ENCODE results near the gene TMEM200A. TPM values are rescaled to one million over a fixed set of nuclear protein-coding genes. Genes with fewer than 3 reads are reported as not detected.

The TMEM200A gene
- total RNA-seq, 1 experiment from 2014 or later = 0.10 TPM

DNA sequence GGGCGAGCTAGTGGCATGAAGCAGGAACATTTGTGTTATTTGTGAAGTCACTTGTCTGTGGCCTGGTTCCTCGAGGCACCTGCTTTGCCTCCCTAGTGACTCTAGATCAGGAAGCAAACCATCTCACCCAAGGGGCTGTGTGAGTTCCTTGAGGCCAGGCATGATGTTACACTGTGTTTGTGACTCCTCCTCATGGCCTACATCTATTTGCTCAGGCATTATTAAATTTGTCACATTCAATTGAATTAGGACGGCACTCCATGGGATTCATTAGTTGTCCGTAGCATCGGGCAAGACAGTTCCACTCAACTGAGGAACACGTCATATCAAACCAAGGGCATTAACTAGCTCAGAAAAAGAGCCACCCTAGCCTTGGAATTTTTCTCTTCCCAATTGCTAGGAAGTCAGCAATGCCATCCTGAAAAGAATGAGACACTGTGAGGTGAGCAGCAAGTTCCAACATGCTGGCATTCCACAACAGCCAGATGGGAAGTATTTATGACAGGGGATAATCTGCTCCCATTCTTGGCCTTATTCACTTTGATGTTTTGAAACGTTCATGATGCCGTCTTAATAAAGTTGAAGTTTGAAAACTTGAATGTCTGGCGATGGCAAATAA, 17.2 kb downstream of the TMEM200A start:
- no peaks in the 10 kb centered on the region for H3K27me3 ChIP-seq (ENCODE audit: control insufficient read depth, insufficient read depth, low read length)
- H3K4me3 ChIP-seq (ENCODE audit: low read depth in 2 of 2, low read length in 2 of 2) = no peak overlapping the region
- H3K36me3 ChIP-seq (ENCODE audit: control insufficient read depth, insufficient read depth, low read length) = no peaks in the 10 kb centered on the region
- no peaks in the 10 kb centered on the region for H3K9me3 ChIP-seq (ENCODE audit: control insufficient read depth, insufficient read depth, low read depth, low read length)
- intact Hi-C loops (cut with micrococcal nuclease; ENCODE audit: unreplicated experiment) = no loop called here
- CTCF ChIA-PET = no interaction called here
- DNase-seq (ENCODE audit: low read depth, low spot score) = no peak
- TF ChIP-seq POLR2AphosphoS5 (IDR thresholded peaks at IDR 0.05; ENCODE audit: low read depth, low read length) (no peak), SIN3A (IDR thresholded peaks at IDR 0.05; ENCODE audit: borderline replicate concordance, insufficient read depth, low read depth, low read length) (no peak), CTCF (IDR thresholded peaks at IDR 0.05) (no peak), TCF7L2 (IDR thresholded peaks at IDR 0.05; ENCODE audit: low read depth, low read length) (no peak), REST (IDR thresholded peaks at IDR 0.05; ENCODE audit: insufficient read depth in 1 of 2, low read depth in 2 of 2, low read length in 1 of 2) (no peak)
- BruUV-seq (replicated peaks) = no TSS peak
- no peaks in the 10 kb centered on the region for H3K4me1 ChIP-seq (ENCODE audit: control insufficient read depth, insufficient read depth, low read length)
- in situ Hi-C loops (cut with HindIII; ENCODE audit: low pct_unique_long_range_greater_than_20kb, low sequenced_read_pairs) = no loop called here
- POLR2A ChIA-PET = no interaction called here
- ATAC-seq = no peak
- no peak overlapping the region for H3K27ac ChIP-seq (ENCODE audit: low read length)

GRCh38 chr6:130385064-130385695, 19.4 kb downstream of the TMEM200A start:
- Histone ChIP-seq H3K4me3 (ENCODE audit: low read depth in 2 of 2, low read length in 2 of 2) (no peak overlapping the region), H3K36me3 (ENCODE audit: control insufficient read depth, insufficient read depth, low read length) (no peaks in the 10 kb centered on the region), H3K27me3 (ENCODE audit: control insufficient read depth, insufficient read depth, low read length) (no peaks in the 10 kb centered on the region), H3K4me1 (ENCODE audit: control insufficient read depth, insufficient read depth, low read length) (no peaks in the 10 kb centered on the region), H3K27ac (ENCODE audit: low read length) (no peak overlapping the region), H3K9me3 (ENCODE audit: control insufficient read depth, insufficient read depth, low read depth, low read length) (no peaks in the 10 kb centered on the region)
- intact Hi-C loops (cut with micrococcal nuclease; ENCODE audit: unreplicated experiment) (no loop called here), in situ Hi-C loops (cut with HindIII; ENCODE audit: low pct_unique_long_range_greater_than_20kb, low sequenced_read_pairs) (no loop called here)
- ATAC-seq (no peak), DNase-seq (ENCODE audit: low read depth, low spot score) (no peak)
- TF ChIP-seq POLR2AphosphoS5 (IDR thresholded peaks at IDR 0.05; ENCODE audit: low read depth, low read length) (no peak), SIN3A (IDR thresholded peaks at IDR 0.05; ENCODE audit: borderline replicate concordance, insufficient read depth, low read depth, low read length) (no peak), TCF7L2 (IDR thresholded peaks at IDR 0.05; ENCODE audit: low read depth, low read length) (no peak), CTCF (IDR thresholded peaks at IDR 0.05) (no peak), REST (IDR thresholded peaks at IDR 0.05; ENCODE audit: insufficient read depth in 1 of 2, low read depth in 2 of 2, low read length in 1 of 2) (no peak)
- CTCF ChIA-PET = no interaction called here
- POLR2A ChIA-PET = no interaction called here
- BruUV-seq (replicated peaks) = no TSS peak

Data from Panc1 (cell line).